HG02885 (cell line): ENCODE results near the gene DDX39A.
A peak's percentile ranks its signal among the peaks of the same experiment; 100 is the strongest.
"Not testable (repeated sequence)": the region's sequence is repeated elsewhere in the genome, so short reads cannot be mapped to it uniquely, and the experiment has no call there.

ENCODE experiments used
- ATAC-seq: cut with Tn5 transposase; IDR thresholded peaks from one replicate; pipeline ENCODE4 v1.9.1; 2021; ENCODE audit warnings: mild to moderate bottlenecking; ENCODE audit not compliant: unreplicated experiment, poor library complexity

DDX39A gene

DNA sequence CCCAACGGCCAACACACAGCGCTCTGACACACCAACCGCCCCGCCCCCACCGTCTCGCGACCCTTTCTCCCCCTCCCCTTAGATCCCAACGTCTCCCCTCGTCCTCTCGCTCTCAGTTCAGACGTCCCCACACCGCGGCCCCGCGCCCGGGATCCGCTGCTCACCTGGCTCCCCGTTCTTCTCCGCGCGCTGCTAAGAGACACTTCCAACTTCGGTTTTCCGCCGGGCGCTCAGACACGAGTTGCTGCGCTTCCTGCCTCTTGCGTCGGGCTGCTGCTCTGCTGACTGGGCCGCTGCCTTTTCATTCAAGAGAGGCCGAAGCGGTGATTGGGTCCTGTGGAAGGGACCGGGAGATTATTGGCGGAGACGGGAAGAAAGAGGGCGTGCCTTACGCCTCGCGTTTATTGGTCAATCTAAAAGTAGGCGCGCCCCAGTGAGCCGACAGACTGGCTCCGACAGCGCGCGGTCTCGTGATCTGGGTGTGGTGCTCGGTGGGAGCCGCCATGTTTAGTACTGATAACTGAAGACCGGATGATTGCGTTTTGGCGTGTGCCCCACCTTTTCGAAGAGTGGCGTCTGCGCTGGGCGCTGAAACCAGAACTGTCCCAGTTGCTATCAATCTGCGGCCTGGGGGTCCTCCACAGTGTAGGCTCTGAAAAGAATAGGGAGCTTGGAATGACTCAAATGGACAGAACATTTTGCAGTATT, at the start of gene DDX39A:
TSS of gene DDX39A (minus strand) at position 236 of the 708 bp plus-strand sequence. CDS start 6,121 bp downstream, outside the sequence.
- peak; percentile 93 for ATAC-seq

DNA sequence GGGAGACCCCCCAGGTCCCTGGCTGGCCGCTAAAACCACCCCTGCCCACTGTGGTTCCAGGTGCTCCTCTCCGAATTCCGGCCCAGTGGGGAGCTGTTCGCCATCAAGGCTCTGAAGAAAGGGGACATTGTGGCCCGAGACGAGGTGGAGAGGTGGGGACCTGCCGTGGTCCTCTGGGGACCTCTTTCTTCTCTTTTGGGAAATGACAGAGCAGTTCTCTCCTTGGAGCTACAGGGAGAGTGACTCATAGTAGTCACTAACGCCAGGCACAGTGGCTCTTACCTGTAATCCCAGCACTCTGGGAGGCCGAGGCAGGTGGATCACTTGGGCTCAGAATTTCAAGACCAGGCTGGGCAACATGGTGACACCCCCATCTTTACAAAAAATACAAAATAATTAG, 48.7 kb upstream of the DDX39A start:
- no peak for ATAC-seq

DNA sequence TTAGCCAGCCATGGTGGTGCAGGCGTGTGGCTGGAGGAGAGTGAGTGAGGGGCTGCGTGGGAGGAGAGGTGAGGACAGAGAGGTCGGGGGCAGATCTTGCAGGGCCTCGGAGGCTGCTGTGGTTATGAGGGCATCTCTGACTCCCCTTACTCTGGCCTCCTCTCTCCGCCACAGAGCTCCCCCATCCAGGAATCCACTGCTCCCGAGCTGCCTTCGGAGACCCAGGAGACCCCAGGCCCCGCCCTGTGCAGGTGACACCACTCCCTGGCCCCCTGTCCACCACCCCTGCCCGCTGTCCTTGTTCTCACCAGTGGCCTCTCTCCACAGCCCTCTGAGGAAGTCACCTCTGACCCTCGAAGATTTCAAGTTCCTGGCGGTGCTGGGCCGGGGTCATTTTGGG, 48.2 kb upstream of the DDX39A start:
- ATAC-seq: no peak

DNA sequence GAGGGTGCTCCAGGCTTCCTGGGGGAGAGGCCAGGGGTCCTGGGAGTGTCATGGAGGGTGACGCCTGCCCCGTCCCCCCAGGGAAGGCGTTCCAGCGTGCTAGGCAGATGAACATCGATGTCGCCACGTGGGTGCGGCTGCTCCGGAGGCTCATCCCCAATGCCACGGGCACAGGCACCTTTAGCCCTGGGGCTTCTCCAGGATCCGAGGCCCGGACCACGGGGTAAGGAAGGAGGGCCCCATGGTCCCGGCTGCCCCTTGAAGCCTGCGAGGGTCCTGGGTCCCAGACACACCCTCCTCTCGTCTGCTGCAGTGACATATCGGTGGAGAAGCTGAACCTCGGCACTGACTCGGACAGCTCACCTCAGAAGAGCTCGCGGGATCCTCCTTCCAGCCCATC, 44.6 kb upstream of the DDX39A start:
- no peak for ATAC-seq

DNA sequence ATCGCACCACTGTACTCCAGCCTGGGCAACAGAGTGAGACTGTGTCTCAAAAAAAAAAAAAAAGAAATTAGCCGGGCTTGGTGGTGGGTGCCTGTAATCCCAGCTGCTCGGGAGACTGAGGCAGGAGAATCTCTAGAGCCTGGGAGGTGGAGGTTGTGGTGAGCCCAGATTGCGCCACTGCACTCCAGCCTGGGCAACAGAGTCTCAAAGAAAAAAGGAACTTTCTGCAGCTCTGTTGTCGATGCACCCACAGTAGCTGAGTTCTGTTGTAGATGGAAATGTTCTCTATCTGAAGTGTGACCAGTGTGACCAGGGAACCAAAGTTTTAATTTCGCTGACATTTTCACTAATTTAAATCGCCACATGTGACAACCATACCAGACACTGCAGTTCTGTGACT, 43.3 kb upstream of the DDX39A start:
- not testable (repeated sequence) for ATAC-seq

DNA sequence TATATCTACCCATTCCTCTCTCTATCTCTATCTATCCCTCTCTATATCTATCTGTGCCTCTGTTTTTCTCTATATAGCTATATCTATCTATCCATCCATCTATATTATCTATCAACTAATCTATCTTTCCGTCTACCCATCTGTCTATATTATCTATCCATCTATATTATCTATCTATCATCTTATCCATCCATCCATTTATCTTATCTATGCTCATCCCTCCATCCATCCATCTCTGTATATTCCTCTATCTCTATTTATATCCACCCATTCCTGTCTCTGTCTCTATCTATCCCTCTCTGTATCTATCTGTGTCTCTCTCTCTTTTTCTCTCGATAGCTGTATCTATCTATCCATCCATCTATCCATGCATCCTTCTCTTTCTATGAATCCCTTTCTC, 41.8 kb upstream of the DDX39A start:
- no peak for ATAC-seq

DNA sequence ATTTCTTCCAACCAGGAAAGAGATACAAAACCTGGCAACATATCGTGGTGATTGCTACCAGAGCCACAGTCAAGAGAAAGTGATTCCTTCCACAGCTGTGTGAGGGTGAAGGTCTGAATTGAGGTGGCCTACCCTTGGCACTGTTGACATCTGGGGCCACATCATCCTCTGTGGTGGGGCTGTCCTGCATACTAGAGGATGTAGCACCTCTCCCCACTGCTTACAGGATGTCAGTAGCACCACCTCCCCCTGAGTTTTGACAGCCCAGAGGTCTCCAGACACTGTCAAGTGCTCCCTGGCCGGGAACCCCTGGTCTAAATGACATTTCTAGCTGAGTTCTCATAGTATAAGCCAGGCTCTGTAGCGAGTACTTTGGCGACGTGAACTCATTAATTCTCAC, 40.6 kb upstream of the DDX39A start:
- ATAC-seq: no peak

DNA sequence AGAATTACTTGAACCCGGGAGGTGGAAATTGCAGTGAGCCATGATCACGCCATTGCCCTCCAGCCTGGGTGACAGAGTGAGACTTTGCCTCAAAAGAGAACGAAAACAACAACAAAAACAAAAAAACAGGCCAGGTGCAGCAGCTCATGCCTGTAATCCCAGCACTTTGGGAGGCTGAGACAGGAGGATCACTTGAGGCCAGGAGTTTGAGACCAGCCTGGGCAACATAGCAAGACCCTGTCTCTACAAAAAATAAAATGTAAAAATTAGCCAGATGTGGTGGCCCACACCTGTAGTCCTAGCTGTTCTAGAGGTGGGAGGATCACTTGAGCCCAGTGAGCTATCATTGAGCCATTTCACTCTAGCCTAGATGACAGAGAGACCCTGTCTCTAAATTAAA, 33.2 kb upstream of the DDX39A start:
- not testable (repeated sequence) for ATAC-seq

DNA sequence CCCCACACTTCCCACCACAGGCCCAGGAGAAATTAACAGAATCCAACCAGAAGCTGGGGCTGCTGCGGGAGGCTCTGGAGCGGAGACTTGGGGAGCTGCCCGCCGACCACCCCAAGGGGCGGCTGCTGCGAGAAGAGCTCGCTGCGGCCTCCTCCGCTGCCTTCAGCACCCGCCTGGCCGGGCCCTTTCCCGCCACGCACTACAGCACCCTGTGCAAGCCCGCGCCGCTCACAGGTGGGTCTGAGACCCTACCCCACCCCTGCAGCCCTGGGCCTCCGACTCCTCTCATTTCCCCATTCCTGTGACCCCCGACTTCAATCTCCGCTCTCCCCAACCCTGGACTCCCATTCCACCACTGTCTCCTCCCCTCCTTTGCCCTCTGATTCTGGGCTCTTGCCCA, 31.7 kb upstream of the DDX39A start:
- ATAC-seq: no peak

DNA sequence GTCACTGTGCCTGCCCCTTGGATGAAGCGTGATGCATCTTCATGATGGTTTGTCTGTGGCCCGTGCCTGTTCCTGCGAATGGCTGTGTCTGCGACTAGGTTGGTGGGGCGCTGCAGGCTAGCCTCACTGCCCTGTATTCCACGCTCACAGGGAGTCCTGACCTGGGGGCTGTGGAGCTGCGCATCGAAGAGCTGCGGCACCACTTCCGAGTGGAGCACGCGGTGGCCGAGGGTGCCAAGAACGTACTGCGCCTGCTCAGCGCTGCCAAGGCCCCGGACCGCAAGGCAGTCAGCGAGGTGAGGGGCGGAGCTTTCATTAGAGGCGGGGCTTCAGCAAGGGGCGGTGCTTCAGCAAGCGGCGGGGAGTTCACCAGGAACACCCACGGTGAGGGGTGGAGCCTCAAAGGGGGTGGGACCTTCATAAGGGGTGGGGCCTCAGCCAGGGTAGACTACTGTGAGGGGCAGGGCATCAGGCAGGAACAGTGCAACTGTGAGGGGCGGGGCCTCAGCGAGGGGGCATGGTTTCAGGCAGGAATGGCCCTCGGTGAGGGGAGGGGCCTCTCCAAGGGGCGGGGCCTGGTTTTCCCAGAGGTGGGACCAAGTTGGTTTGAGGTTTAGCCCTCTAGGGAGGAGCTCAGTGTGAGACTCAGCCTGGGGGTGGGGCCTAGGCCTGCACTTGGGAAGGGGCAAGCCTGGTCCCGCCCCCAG, 31.2 kb upstream of the DDX39A start:
- ATAC-seq: no peak

DNA sequence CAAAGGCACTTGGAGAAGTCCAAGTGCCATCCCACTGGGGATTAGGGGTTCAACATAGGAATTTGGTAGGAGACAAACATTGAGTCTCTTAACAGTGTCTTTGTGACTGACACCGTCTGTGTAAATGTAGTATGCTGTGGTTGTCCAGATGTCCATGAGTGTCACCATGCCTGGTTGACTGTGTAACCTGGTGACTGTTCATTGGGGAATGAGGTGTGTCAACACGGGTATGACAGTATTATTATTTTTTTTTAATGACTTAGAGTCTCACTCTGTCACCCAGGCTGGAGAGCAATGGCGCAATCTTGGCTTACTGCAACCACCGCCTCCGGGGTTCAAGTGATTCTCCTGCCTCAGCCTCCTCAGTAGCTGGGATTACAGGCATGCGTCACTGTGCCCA, 30.2 kb upstream of the DDX39A start:
- no peak for ATAC-seq

DNA sequence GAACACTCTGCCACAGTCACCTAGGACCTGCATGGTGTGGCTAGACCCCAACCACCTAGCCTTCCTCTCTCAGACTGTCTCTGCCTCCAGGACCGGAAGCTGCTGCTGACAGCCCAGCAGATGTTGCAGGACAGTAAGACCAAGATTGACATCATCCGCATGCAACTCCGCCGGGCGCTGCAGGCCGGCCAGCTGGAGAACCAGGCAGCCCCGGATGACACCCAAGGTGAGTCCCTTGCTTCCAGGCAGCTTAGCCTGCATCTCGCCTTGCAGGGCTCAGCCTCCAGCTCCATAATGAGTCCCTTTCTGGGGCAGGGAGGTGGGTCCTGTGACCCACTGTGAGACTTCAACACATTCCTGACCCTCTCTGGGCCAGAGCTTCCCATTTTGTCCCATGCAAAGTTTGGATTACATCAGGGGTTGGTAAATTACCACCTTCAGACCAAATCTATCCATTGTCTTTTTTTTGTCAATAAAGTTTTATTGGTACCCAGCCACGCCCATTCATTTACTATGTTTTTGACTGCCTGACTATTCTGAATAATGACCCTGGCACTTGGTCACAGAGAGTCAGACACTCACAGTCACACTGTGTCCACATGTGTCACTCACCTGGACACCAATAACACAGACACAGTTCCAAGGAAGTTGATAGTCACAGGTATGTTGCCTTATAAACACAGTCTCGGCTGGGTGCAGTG, 27.3 kb upstream of the DDX39A start:
- ATAC-seq: no peak

DNA sequence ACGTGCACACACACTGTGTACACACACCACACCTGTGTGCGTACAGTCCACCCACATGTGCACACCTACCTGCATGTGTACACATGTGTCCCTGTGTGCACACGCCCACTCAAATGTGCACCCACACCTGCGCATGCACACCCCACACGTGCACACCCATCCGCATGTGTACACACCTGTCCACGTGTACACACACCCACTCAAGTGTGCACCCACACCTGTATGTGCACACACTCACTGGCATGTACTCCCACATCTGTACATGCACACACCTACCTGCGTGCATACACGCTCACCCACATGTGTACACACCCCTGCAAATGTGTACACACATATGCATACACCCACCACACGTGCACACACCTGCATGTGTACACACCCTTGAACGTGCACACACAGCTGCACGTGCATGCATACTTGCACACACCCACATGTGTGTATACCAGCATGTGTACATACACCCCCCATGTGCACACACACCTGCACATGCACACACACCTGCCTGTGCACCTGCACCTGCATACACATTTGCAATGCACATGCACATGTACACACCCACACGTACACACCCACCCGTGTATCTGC, 24.6 kb upstream of the DDX39A start:
- ATAC-seq: no peak

DNA sequence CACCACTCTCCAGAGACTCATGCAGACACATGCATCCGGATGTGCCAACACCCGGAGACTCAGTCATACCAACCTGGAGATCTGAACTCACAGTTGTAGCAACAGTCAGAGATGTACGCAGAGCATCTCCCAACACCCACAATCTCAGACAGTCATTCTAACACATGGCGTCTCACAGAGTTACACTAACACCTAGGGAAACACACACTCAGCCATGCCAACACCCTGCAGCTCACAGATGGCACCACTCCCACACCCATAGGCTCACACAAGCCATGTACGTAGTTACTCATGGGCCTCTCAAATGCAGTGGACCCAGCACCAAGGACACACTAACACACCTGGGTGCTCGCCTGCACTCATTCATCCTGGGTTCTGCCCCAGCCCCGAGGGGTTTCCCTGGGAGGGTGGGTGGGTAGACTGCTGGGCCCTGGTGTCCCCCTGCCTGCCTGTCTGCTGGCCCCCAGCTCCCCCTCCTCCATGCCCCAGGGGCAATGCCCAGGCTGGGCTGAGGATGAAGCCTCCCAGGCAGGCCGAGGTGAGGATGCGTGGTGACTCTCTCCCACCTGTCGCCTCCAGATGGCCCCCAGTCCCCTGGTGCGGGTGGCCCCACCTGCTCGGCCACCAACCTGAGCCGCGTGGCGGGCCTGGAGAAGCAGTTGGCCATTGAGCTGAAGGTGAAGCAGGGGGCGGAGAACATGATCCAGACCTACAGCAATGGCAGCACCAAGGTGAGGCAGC, 23.9 kb upstream of the DDX39A start:
- no peak for ATAC-seq

DNA sequence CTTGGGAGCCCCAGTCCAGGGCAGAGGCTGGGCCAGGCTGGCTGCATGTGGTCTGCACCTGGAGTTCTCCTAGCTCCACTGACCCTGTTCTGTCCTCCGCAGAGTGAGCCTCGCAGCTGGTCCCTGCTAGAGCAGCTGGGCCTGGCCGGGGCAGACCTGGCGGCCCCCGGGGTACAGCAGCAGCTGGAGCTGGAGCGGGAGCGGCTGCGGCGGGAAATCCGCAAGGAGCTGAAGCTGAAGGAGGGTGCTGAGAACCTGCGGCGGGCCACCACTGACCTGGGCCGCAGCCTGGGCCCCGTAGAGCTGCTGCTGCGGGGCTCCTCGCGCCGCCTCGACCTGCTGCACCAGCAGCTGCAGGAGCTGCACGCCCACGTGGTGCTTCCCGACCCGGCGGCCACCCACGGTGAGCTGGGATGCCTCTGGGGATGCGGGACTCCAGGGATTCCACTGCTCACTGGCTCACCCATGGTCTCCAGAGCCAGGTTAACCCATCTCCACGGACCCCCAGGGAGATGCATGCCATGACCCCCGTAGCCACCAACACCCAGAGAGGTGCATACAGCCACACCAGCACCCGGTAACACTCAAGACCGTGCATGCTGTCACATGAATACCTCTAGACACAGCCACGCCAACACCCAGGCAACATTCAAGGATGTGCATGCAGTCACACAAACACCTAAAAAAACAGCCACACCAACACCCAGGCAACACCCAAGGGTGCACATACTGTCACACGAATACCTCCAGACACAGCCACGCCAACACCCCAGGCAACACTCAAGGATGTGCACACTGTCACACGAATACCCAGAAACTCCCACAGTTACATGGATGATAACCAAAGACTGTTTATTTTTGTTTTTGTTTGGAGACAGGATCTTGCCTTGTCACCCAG, 22.1 kb upstream of the DDX39A start:
- ATAC-seq: no peak

DNA sequence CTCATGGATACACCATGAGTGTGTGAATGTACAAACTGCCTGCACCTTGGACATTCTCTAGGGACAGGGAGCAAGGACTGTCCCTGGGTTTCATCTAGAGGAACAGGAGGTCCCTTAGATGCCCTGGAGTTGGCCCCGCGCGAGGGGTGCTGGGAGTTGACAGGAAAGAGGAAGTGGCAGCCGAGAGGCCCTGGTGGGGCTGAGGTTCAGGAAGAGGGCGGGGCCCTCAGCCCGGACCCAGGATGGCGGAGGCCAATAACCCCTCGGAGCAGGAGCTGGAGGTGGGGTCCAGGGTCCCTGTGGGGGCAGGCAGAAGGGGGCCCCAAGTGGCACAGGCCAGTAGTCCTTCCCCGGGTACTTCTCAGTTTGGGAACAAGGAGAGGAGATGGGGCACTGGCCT, 20.9 kb upstream of the DDX39A start:
- peak; percentile 75 for ATAC-seq

DNA sequence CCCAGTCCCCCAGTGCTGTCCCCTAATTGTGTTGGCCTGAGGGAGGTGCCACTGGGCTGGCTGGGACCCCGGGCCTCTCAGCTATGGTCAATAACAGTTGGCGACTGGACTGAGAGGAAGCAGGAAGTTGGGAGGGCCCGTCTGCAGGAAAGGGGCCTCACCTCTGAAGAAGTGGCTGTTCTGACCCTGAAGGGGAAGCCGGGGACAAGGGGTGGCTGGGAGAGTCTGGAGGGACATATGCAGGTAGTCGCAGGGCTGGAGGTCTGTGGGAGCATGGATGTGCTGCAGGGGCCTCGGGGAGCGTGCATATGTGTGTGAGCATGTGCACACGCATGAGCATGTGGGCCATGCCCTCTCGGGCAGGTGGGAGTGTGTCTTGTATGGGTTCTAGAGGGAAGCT, 19.9 kb upstream of the DDX39A start:
- ATAC-seq: no peak

DNA sequence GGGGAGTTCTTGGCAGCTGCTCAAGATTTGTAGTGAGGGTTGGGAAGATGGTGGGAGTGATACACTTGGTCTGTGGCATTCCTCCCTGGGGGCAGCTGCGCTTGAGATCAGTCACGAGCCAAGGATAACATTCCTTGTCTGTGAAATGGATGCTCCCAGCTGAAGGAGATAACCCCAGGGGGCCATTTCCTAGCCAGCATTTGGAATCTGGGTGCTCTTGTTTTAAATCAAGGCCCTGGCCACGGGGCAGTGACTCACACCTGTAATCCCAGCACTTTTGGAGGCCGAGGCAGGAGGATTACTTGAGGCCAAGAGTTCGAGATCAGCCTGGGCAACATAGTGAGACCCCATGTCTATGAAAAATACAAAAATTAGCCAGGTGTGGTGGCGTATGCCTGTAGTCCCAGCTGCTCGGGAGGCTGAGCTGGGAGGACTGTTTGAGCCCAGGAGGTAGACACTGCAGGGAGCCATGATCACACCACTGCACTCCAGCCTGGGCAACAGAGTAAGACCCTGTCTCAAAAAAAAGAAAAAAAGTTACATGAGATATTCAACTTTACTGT, 18.5 kb upstream of the DDX39A start:
- no peak for ATAC-seq
